KOPT-K1 (cell line): ENCODE data around the gene DNM2.

Source experiments
- H3K27ac ChIP-seq: fragments of 200-600 bp; sonication (generic); 2 replicates; pipeline ENCODE4 v1.5.1; 2016; ENCODE audit warnings: antibody characterized with exemption, mild to moderate bottlenecking, low read depth, low read length; ENCODE audit not compliant: poor library complexity, severe bottlenecking
- H3K36me3 ChIP-seq: fragments of 200-600 bp; sonication (generic); 2 replicates; pipeline ENCODE4 v1.5.1; 2017; ENCODE audit warnings: antibody characterized with exemption, mild to moderate bottlenecking, low read length, moderate library complexity; ENCODE audit not compliant: insufficient read depth
- H3K9me3 ChIP-seq: fragments of 200-600 bp; sonication (generic); 2 replicates; pipeline ENCODE4 v1.5.1; 2017; ENCODE audit warnings: antibody characterized with exemption, low read length, mild to moderate bottlenecking; ENCODE audit not compliant: insufficient read depth, poor library complexity, severe bottlenecking

The DNM2 gene

DNA sequence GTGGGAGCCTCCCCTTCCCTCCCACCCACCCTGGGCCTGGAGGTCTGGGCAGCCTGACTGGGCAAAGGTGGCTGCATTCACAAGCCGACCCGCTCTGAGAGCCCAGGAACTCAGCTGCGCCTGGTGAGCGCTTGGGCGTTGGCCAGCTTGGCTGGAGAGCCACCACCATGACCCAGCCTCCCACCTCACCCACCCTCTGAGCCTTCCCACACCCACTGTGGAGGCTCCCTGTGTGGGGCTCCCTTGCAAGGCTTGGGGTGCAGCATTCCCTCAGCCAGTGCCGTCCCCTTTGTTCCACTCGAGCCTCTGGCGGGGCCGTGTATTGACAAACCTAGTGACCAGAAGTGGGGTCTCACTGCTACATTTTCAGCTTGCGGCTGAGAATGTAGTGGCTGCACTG lies 31.7 kb upstream of the DNM2 start:
- Histone ChIP-seq H3K27ac (no peak overlapping the region), H3K36me3 (peaks cover 100% of the 10 kb centered on the region)

GRCh38 chr19:10686661-10687517 lies 31.0 kb upstream of the DNM2 start:
- Histone ChIP-seq H3K27ac (no peak overlapping the region), H3K36me3 (peaks cover 100% of the 10 kb centered on the region)

More for the DNA sequence above, 31.7 kb upstream of the DNM2 start:
- no peaks in the 10 kb centered on the region for H3K9me3 ChIP-seq

DNA sequence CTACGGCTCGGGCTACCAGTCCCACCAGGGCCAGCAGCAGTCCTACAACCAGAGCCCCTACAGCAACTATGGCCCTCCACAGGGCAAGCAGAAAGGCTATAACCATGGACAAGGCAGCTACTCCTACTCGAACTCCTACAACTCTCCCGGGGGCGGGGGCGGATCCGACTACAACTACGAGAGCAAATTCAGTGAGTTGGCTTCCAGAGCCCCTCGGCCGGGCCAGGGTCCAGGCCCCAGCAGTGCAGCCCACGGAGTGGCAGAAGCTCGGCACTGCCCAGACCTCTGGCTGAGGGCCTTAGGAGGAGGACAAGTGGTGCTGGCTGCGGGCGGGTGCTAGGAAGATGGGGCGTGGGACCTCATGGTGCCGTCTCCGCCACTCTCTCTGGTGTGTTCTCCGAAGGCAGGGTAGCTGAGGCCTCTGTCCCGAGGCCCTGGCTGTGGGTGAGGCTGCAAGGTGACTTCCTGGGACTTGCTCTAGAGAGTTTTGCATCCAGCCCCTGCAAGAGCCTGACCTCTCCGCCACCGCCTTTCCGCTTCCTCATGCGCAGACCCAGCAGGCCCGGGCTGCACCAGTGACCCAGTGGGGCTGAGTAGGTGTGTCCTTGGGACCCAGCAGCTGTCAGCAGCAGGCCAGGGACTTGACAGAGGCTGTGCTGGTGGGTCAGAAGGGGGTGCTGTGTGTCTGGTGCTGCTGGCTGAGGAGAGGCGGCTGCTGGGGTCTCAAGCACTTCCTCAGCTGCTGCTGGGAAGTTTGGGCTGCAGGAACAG lies 30.2 kb upstream of the DNM2 start:
- Histone ChIP-seq H3K9me3 (no peaks in the 10 kb centered on the region), H3K36me3 (peaks cover 100% of the 10 kb centered on the region), H3K27ac (no peak overlapping the region)

More at GRCh38 chr19:10686661-10687517, 31.0 kb upstream of the DNM2 start:
- no peaks in the 10 kb centered on the region for H3K9me3 ChIP-seq

GRCh38 chr19:10688545-10689280 lies 29.2 kb upstream of the DNM2 start:
- Histone ChIP-seq H3K9me3 (no peaks in the 10 kb centered on the region), H3K36me3 (peaks cover 96% of the 10 kb centered on the region), H3K27ac (no peak overlapping the region)

DNA sequence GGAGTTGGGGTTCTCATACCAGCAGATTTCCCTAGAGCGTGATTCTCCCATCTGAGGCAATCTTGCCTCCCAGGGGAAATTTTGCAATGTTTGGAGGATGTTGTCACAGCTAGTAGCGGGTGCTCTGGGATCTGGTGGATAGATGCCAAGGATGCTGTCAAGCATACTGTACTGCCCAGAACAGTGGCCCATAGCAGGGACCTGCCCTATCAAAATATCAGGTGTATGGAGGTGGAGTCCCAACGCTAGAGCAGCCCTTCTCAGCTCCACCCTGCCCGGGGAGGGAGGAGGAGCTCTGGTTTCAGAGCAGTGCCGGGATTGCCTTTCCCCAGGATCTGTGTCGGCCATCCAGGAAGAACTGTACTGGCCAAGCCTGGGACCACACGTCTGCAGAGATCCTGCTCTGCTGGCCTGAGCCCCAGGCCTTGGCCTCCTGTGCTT lies 27.5 kb upstream of the DNM2 start:
- H3K9me3 ChIP-seq: no peaks in the 10 kb centered on the region
- H3K36me3 ChIP-seq: peaks cover 79% of the 10 kb centered on the region
- no peak overlapping the region for H3K27ac ChIP-seq

GRCh38 chr19:10691178-10691881 lies 26.5 kb upstream of the DNM2 start:
- Histone ChIP-seq H3K36me3 (peaks cover 69% of the 10 kb centered on the region), H3K27ac (no peak overlapping the region), H3K9me3 (no peaks in the 10 kb centered on the region)

DNA sequence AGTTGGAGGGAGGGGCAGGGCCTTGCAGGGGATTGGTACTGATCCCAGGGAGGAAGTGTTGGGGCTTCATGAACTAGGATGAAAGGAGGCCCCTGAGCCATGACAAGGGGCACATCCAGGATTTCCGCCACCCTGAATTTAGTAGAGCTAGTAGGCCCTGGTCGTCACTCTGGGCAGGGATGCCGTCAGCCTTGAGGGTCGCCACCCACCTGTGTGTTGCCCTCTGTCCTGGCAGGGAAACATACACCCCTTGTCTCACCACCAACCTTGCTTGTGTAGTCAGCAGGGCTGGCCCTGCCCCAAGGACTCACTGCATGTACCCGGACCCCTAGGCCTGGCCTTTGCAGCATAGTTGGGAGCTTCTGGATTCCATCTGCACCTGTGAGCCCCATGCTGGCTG lies 26.0 kb upstream of the DNM2 start:
- H3K36me3 ChIP-seq: peaks cover 64% of the 10 kb centered on the region
- no peak overlapping the region for H3K27ac ChIP-seq
- no peaks in the 10 kb centered on the region for H3K9me3 ChIP-seq

DNA sequence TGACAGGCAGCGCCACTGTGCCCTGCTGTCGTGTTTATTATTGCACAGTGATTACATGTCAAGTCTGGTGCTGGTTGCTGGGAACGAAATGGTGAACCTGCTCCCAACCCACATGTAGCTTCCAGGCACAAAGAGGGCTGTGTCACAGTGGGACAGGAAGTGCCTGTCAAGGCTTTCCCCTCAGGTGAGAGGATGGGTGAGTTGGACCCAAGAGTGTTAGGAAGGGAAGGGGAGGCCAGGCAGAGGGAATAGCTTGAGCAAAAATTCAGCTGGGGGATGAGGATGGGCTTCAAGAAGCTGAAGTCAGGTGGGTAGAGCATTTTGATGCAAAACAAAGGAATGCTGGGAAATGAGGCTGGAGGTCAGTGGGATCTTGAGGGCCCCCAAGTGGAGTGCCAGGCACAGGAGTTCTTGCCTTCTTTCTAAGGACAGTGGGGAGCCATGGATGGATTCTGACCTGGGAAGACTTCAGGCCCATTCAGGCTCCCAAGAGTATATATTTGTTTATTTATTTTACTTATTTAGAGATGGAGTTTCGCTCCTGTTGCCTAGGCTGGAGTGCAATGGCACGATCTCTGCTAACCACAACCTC lies 25.1 kb upstream of the DNM2 start:
- peaks cover 55% of the 10 kb centered on the region for H3K36me3 ChIP-seq
- no peaks in the 10 kb centered on the region for H3K9me3 ChIP-seq
- no peak overlapping the region for H3K27ac ChIP-seq

- H3K36me3 ChIP-seq: peaks cover 35% of the 10 kb centered on the region
- H3K9me3 ChIP-seq: no peaks in the 10 kb centered on the region
- no peak overlapping the region for H3K27ac ChIP-seq
Measured at GRCh38 chr19:10694706-10695307, 23.1 kb upstream of the DNM2 start.

DNA sequence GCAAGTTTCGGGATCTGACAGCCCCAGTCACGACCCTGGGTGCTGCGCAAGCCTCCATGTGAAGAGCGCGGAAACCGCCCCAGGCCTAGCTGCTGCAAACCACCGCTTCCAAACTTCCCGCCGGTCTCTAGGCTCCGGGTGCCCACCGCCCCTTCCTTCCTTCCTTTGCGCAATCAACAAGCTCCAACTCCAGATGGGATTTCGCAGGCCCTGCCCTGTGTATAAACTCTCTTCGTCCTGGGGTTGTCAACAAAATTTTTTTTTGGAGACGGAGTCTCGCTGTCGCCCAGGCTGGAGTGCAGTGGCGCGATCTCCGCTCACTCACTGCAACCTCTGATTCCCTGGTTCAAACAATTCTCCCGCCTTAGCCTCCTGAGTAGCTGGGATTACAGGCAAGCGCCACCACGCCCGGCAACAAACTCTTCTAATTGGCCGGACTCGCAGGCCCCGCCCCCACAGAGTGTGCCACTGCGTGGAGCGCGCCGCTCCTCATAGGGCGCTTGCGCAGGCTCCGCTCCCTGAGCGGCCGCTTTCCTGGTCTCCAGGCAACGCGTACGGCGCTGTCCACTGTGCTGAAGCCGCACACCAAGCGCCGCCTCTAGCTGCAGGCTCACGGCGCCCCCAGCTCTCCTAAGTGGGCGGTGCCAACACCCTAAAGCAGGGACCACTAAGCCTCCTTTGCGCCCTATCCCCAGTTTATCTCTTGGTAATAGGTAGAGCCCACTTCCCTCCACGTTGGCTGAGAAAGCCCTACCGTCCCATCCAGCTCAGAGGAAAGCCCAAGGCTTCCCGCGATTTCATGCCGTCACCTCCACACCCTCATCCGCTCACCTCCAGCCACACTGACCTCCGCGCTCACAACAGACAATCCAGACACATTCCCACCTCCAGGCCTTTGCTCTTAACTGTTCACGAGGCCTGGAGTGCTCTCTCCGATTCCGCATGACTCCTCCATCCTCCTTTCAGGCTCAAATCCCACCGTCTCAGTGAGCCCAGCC lies 22.2 kb upstream of the DNM2 start:
- Histone ChIP-seq H3K9me3 (no peaks in the 10 kb centered on the region), H3K36me3 (peaks cover 26% of the 10 kb centered on the region), H3K27ac (no peak overlapping the region)

- no peaks in the 10 kb centered on the region; the same call in 1 of the 2 replicates for H3K36me3 ChIP-seq
- no peak overlapping the region for H3K27ac ChIP-seq
Measured at GRCh38 chr19:10699650-10700335, 18.1 kb upstream of the DNM2 start.

GRCh38 chr19:10701955-10702525 lies 15.8 kb upstream of the DNM2 start:
- peaks cover 5% of the 10 kb centered on the region; the same call in 1 of the 2 replicates for H3K36me3 ChIP-seq
- H3K27ac ChIP-seq: peak overlapping the region; percentile 70
- H3K9me3 ChIP-seq: no peaks in the 10 kb centered on the region

More at GRCh38 chr19:10699650-10700335, 18.1 kb upstream of the DNM2 start:
- H3K9me3 ChIP-seq: no peaks in the 10 kb centered on the region
